ENCODE measurements around the gene CIB4.

DNA sequence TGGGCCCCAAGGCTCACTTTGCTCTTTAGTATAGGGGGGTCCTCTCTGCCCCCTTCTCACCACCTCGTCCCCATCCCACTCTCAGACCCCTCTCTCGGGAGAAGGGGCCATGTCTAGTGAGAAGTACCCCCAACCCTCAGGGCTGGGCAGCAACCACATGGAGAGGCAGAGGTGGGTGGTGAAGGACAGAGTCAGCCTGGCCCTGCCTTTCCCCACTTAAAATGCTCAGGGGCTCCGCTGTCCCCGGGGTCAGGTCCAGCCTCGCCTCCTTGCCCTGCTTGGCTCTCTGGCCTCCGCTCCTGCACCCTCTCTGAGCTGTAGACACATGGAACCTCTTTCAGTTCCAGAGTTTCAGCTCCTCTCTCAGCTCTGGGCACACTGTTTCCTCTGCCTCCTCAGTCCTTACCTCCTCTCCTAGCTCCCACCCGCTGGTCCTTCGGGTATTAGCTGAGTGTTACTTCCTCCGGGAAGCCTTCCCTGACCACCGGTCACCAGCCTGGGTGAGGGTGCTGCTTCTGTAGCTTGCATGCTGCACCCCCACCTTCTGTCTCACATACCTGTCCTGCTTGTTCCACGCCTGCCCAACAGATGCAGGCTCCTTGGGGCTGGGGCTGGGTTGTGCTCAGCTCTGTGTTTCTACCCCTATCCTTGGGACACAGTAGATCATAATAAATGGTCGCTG lies 83.8 kb downstream of the CIB4 start:
- TF ChIP-seq CTCF (IDR thresholded peaks at IDR 0.05) (no peak), POLR2A (IDR thresholded peaks at IDR 0.05) (no peak), POLR2AphosphoS5 (IDR thresholded peaks at IDR 0.05) (no peak)

Measured in prostate gland (tissue), 2 donors.